ENCODE measurements around the gene PWP1. TPM values are rescaled to one million over a fixed set of nuclear protein-coding genes. Genes with fewer than 3 reads are reported as not detected.
A peak's percentile ranks its signal among the peaks of the same experiment; 100 is the strongest.
"Not testable (repeated sequence)": the region's sequence is repeated elsewhere in the genome, so short reads cannot be mapped to it uniquely, and the experiment has no call there.

Gene PWP1
- polyA plus RNA-seq, 12 donors: 23.1 to 61.7 (median 37.2) TPM; not detected in 1

GRCh38 chr12:107663277-107663676 is 22.3 kb upstream of the PWP1 start:
- DNase-seq: no peak

- DNase-seq: no peak
These were observed 19.6 kb upstream of the PWP1 start for GRCh38 chr12:107666009-107666408.

- DNase-seq: no peak
These were observed 18.1 kb upstream of the PWP1 start for GRCh38 chr12:107667464-107667863.

- DNase-seq: no peak
These were observed 17.1 kb upstream of the PWP1 start for GRCh38 chr12:107668320-107669098.

- no peak for DNase-seq
These were observed 15.7 kb upstream of the PWP1 start for GRCh38 chr12:107669946-107670345.

- DNase-seq: no peak
These were observed 14.5 kb upstream of the PWP1 start for GRCh38 chr12:107670999-107671643.

- DNase-seq: no peak
These were observed 7.9 kb upstream of the PWP1 start for GRCh38 chr12:107677671-107678070.

GRCh38 chr12:107679336-107679735 is 6.3 kb upstream of the PWP1 start:
- no peak for DNase-seq

GRCh38 chr12:107681455-107681835 is 4.2 kb upstream of the PWP1 start:
- no peak for DNase-seq

- DNase-seq: no peak
These were observed 3.5 kb upstream of the PWP1 start for GRCh38 chr12:107681836-107682820.

GRCh38 chr12:107684029-107684795 is 1.4 kb upstream of the PWP1 start:
- DNase-seq: peak; percentile 24

GRCh38 chr12:107684990-107685359 is 624 bp upstream of the PWP1 start:
- peak; percentile 59 for DNase-seq

- not testable (repeated sequence) for DNase-seq
These were observed 10.2 kb downstream of the PWP1 start for GRCh38 chr12:107695772-107696171.

GRCh38 chr12:107702106-107702505 is 16.5 kb downstream of the PWP1 start:
- no peak for DNase-seq

- no peak for DNase-seq
These were observed 18.4 kb downstream of the PWP1 start for GRCh38 chr12:107704041-107704440.

- not testable (repeated sequence) for DNase-seq
These were observed 19.9 kb downstream of the PWP1 start for GRCh38 chr12:107705522-107705921.

GRCh38 chr12:107715780-107716179 is 30.2 kb downstream of the PWP1 start:
- no peak for DNase-seq

GRCh38 chr12:107718606-107719005 is 33.0 kb downstream of the PWP1 start:
- no peak for DNase-seq

- DNase-seq: not testable (repeated sequence)
These were observed 41.7 kb downstream of the PWP1 start for GRCh38 chr12:107727327-107727726.

- not testable (repeated sequence) for DNase-seq
These were observed 42.1 kb downstream of the PWP1 start for GRCh38 chr12:107727742-107728141.

GRCh38 chr12:107730618-107731341 is 45.2 kb downstream of the PWP1 start:
- no peak for DNase-seq
